GM19452 (cell line): ENCODE results near the gene SPRYD3.
"Not testable (repeated sequence)": the region's sequence is repeated elsewhere in the genome, so short reads cannot be mapped to it uniquely, and the experiment has no call there.

ENCODE experiments used
- ATAC-seq: cut with Tn5 transposase; IDR thresholded peaks from one replicate; pipeline ENCODE4 v1.9.1; 2021; ENCODE audit not compliant: unreplicated experiment

Gene SPRYD3

DNA sequence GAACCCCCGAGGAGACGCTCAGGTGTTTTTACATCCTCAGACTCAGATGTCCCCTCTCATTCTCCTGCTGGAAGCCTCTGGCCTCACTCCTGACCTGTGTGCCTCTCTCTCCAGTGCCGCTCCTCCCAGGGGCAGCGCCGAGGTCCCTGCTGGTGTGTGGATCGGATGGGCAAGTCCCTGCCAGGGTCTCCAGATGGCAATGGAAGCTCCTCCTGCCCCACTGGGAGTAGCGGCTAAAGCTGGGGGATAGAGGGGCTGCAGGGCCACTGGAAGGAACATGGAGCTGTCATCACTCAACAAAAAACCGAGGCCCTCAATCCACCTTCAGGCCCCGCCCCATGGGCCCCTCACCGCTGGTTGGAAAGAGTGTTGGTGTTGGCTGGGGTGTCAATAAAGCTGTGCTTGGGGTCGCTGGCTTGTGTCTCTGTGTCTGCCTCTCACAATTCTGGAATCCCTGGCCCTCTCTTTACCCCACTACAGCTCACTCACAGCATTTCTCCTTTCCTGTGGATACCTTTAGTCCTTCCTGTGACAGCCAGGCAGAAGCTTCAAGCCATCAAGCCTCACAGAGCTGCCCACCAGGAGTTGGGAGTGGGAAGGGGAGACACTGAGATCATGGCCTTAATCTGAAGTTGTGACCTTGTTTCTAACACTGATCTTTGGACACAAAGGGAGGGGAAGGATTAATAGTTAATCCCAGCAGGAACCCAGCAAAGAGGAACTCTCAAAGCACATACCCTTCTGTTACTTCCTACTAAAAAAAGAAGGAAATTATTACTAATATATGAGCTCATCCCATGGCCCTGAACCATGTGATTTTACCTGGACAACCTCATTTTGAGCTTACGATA is 23.0 kb upstream of the SPRYD3 start:
- ATAC-seq = no peak

DNA sequence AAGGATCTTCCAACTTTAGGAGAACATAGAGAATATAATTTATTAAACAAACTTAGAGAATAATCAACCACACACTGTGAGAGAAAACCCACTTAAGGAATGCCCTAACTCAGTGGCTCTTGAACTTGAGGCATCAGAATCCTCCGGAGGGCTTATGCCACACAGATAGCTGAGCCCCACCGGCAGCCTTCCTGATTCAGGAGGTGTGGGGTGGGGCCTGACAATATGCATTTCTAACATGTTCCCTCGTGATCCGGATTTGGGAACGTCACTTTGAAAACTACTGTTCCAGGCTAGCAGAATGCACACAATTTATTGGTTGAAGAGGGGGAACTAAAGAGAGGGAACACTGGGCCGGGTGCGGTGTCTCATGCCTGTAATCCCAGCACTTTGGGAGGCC is 22.1 kb upstream of the SPRYD3 start:
- no peak for ATAC-seq

DNA sequence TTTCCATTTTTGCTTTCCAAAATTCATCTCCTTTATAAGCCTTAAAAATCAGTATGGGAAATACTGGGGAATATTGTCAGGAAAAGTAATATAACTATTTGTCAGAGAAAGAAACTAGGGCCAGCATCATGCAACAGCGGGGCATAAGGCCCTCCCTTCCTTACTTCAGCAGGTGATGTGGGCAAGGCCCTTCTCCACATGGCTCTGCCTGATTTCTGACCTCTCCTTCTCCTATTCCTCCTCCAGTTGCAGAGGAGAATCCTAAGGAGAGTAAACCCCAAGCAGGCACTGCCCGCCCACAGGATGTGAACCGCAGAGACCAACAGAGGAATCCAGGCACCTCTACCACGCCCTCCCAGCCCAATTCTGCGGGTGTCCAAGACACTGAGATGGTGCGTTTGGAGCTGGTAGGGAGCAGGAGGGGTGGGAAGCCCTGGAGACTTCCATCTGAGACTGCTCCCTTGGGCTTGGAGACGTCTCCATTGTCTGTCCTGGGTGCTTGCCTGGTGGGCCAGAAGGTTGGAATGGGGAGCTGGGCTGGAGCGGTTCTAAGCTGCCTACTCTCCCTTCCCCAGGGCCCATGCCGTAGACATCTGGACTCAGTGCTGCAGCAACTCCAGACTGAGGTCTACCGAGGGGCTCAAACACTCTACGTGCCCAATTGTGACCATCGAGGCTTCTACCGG is 21.4 kb upstream of the SPRYD3 start:
- ATAC-seq = no peak

DNA sequence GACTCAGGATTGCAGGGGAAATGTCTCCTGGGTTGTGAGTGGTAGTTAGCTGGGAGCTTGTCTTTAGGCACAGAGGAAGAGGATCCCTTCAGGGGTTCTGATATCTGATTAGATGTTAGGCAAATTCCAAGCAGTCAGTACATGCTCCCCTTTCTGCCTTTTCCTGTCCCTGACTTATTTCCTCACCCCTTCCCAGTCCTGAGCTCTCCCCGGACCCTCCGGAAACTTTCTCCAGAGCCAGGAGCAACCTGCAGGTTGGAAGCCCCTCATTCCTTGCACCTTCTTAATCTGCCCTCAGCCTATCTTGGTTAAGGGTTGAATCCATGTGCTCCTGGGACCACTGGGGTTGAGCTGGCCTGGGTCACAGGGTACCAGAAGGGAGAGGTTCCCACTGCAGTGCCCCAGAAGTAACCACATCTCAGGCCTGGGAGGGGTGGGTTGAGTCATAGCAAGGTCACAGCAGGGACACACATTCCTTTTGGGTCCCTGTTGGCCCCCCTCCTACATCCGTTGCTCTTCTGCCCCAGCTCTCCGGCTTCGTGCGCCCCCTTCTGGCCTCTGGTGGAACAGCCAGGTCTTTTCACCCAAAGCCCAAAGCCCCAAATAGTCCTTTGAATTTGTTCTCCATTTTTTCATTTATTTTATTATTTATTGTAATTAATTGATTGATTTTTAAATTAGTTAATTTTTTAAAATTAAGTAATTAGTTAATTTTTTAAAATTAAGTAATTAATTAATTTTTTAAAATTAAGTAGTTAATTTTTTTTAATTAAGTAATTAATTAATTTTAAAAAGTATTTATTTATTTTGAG is 20.1 kb upstream of the SPRYD3 start:
- ATAC-seq = no peak

DNA sequence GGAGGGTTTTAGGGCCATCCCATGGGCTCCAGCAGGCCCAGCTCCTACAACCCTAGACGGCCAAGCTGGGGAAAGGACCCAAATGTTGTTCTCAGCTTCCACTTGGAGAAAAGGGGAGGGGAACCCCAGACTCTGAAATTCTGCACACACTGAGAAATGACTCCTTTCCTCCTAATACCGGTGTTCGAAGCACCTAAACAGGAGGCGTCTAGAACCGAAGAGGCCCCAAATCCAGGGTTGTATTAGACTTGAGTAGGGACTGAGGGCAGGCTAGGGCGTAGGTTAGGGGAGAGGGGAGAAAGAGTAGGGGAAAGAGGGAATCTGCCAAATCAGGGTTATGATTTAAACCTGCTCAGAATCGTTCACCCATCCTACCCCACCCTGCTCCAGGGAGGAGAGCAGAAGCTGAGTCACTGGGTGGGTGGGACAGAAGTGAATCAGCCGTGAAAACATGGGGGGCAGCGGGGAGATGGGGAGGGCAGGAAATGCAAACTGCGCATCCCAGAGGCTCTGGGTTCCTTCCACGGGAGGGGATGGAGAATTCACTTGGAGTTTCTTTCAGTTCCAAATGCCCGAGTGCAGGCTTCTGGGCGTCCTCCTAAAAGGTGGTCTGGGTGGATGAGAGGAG is 19.3 kb upstream of the SPRYD3 start:
- ATAC-seq = no peak

DNA sequence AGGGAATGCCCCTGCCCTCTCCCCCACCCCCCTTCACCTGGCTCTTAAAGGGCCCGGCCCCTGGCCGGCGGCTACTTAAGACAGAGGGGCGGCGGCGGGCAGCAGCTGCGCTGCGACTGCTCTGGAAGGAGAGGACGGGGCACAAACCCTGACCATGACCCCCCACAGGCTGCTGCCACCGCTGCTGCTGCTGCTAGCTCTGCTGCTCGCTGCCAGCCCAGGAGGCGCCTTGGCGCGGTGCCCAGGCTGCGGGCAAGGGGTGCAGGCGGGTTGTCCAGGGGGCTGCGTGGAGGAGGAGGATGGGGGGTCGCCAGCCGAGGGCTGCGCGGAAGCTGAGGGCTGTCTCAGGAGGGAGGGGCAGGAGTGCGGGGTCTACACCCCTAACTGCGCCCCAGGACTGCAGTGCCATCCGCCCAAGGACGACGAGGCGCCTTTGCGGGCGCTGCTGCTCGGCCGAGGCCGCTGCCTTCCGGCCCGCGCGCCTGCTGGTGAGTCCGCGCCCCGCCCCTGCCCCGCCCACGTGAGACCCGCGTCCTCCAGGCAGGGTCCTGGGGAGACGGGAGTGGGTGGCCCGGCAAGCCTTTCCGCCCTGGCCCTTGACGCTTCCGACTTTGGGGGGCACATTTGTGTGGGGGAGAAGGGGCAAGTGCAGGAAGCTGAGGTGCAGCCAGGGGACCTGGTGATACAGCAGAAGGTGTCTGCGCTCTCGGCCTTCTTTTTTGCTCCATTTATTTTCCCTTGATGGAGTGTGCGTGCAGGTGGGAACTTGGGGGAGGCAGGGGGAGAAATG is 18.6 kb upstream of the SPRYD3 start, which contains the start of gene IGFBP6:
Gene IGFBP6, plus strand, starts transcription at position 104 of the 790 bp plus-strand sequence. Its CDS starts 51 bp downstream, at position 155.
- no peak for ATAC-seq

DNA sequence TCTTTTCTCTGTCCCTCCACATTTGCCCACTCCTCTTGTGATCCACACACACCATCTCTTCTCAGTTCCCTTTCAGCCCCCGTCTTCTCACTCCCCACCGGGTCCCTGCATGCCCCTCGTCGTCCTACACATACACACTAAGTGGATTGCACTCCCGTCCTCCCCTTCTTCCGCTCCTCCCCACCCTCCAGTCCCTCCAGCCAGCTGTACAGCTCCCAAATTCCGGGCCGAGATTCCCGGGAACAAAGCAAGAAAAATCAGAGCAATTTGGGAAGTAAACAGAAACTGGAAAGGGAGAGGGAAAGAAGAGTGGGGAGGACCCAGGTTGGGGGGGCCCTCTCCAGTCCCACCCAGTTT is 18.0 kb upstream of the SPRYD3 start:
- ATAC-seq = no peak

DNA sequence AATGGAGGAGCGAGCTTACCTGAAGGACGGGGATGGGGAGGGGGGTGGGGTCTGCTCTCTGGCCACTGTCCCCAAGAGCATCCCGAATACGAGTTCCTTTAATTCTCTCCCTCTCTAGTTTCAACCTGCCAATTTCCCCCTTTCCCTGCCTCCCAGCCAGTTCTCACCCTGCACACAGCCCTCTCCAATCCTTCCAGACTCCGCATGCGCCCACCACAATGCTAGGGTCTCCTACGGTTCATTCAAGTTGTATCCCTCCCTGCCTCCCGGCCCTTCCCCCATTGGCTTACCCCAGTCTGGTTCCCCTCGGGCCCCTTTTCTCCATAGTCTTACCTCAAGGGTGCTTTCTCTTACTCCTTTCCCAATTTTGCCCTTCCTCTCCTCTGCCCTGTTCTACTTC is 17.6 kb upstream of the SPRYD3 start:
- no peak for ATAC-seq

DNA sequence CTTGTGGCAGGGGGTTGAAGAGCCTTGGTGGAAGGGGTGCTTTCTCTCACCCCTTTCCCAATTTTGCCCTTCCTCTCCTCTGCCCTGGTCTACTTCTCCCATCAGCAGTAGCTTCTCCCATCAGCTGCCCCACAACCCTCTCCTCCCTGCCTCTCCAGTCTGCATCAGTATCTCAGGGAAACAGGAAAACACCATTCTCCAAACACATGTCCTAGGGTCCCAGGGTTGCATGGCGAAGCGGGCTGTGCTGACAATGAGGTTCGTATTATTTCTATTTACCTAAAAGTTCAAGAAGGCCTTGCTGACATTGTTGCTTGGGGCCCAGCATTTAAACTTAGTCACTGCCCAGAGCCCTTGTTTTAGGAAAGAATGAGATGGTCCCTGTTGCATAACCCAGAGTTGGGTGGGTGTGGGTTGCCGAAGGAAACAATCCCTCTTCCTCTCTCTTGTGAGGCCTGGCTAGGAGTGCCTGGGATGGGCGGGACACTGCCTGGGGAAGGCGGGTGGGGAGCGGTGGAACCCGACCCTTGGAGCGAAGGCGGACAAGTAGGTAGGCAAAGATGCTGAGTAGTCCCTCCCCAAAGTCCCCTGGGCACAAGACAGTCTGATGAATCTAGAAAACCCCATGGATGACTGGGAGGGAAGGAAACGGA is 17.0 kb upstream of the SPRYD3 start:
- no peak for ATAC-seq

DNA sequence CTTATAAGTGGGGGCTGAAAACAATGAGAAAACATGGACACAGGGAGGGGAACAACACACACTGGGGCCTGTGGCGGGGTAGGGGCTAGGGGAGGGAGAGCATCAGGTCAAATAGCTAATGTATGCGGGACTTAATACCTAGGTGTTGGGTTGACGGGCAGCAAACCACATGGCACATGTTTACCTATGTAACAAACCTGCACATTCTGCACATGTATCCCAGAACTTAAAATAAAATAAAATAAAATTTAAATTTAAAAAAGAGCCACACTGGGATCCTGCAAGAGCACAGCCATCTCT is 16.4 kb upstream of the SPRYD3 start:
- ATAC-seq = not testable (repeated sequence)

DNA sequence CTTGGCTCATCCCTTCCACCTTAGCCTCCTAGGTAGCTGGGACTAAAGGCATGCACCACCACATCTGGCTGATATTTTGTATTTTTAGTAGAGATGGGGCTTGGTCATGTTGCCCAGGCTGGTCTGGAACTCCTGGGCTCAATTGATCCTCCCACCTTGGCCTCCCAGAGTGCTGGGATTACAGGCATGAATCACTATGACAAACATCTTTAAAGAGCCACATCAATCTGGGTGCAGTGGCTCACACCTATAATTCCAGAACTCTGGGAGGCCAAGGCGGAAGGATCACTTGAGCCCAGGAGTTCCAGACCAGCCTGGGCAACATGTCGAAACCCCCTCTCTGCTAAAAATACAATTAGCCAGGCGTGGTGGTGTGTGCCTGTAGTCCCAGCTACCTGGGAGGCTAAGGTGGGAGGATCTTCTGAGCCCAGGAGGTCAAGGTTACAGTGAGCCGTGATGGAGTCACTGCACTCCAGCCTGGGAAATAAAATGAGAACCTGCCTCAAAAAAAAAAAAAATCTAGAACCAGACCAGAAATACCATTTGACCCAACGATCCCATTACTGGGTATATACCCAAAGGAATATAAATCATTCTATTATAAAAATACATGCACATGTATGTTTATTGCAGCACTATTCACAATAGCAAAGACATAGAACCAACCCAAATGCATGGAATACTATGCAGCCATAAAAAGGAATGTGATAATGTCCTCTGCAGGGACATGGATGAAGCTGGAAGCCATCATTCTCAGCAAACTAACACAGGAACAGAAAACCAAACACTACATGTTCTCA is 15.8 kb upstream of the SPRYD3 start:
- ATAC-seq = not testable (repeated sequence)

DNA sequence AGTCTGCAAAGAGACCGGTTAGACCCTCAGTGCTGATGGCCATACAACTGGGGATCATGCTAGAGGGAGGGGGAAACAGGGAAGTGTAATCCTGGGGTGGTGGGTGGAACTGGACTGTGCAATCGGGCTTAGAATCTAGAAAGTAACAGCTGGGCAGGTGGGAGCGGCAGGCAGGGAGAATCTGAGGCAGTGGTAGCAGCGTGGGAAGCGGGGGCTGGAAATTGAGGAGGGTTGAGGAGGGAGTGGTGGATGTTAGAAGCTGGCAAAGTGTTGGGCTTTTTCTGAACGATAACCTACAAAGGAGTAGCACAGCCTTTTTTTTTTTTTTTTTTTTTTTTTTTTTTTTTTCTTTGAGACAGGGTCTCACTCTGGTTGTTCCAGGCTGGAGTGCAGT is 15.2 kb upstream of the SPRYD3 start:
- ATAC-seq = no peak

DNA sequence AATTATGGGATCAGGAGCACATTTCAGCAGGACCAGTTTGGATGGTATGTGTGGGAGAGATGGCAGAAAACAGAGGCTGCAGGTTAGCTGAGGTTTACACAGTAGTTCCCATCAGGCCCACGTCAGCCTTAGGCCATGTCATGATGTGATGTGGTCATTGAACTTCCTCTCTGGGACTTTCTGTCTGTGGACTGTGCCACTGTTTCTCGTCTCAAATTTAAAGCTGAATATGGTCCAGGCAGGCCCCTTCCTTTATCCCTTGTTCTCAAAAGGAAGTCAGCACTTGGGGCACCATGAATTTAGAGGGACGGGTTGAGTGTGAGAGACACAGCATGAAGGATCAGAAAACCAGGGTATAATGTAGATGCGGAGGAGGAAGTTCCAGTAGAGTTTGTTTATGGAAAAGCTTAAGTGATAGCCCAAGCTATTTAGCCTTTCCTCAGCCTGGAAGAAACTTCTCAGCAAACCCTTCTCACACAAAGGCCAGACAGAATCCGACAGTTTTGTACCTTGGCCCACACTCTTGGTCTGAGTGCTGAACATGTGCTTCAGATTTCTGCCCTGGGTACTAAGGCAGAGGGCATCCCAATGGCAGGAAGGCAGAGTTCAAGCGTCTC is 14.7 kb upstream of the SPRYD3 start:
- ATAC-seq = no peak

DNA sequence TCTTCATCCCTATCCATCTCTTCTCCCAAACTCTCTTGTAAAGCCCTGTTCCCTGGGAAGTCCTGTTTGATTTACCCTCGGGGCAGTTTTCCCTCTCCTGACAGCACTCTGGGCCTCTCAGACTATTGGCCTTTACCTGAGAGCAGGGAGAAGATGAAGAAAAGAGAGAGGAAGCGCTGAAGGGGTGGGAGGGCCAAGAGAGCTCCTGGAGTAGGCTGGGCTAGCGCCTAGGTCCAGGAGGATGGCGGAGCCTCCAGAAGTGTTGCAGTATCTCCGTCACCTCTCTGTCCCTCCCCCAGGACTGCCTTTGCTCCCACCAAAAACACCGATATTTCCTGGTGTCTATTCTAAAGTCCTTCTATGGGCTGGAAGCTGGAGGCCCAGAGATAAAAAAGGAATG is 12.6 kb upstream of the SPRYD3 start:
- ATAC-seq = no peak

DNA sequence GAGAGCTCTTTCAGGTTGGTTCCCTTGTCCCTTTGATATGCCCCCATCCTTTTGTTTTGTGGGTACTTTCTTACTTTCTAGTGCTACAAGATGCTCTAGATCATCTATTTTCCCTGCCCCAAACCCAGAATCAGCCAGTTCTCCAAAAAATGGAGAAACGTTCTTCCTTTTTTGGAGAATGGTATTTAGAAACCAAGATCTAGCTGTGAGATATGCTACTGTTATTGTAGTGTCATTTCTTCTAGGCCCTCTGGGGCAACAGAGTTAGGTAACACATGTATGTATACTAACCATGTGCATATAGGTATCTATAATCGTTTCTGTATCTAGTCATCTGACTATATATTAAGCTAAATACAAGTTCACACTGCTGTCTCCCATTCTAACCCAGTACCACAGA is 11.4 kb upstream of the SPRYD3 start:
- no peak for ATAC-seq

DNA sequence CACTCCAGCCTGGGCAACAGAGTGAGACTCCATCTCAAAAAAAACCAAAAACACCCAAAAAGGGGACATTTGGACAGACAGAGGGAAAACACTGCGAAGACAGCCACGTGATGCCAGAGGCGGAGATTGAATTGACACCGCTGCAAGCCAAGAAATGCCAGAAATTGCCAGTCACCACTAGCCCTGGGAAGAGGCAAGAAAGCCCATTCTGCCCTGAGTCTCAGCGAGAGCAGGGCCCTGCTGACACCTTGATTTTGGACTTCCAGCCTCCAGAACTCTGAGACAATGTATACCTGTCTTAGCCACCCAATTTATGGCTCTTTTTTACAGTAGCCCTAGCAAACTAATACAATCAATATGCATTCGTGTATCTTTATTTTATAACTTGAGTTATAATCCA is 10.9 kb upstream of the SPRYD3 start:
- no peak for ATAC-seq

DNA sequence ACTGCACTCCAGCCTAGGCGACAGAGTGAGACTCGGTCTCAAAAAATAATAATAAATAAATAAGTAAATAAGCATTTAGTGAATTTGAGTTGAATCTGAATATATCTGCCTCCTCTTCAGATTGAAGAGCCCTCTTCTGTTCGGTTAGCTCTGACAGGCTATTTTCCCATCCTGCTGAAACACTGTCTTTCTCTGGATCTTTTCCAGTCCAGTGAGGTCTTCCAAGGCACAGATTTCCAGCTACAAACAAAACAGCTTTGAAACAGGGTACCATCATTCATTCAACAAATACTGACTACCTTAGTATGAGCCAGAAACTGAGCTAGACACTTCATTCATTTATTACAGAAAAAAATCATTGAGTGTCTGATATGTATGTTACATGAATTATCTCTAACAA is 7.2 kb upstream of the SPRYD3 start:
- ATAC-seq = no peak

DNA sequence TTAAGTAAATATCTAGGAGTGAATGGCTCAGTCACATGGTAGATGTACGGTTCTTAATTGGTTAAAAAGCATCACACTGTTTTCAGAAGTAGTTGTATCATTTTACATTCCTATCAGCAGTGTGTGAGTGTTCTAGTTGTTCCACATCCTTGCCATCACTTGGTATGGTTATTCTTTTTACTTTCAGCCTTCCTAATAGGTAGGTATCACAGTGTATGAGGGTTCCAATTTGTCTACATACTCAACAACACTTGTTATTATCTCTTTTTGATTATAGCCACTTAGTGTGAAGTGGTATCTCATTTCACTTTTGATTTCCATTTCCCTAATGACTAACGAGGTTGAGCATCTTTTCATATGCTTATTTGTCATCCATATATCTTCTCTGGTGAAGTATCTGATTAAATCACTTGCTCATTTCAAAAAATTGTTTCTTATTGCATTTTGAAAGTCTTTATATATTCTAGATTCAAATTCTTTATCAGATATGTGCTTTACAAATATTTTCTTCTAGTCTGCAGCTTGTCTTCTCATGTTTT is 3.5 kb upstream of the SPRYD3 start:
- no peak for ATAC-seq
